ENCODE results near the gene SLC51A.

GRCh38 chr3:196260784-196261183, 44.5 kb downstream of the SLC51A start:
- no peak for TF ChIP-seq CTCF (IDR thresholded peaks at IDR 0.05)
- no peak for TF ChIP-seq POLR2A (IDR thresholded peaks at IDR 0.05)

Data from uterus (tissue), 2 donors.